ENCODE results near the gene NTM.

DNA sequence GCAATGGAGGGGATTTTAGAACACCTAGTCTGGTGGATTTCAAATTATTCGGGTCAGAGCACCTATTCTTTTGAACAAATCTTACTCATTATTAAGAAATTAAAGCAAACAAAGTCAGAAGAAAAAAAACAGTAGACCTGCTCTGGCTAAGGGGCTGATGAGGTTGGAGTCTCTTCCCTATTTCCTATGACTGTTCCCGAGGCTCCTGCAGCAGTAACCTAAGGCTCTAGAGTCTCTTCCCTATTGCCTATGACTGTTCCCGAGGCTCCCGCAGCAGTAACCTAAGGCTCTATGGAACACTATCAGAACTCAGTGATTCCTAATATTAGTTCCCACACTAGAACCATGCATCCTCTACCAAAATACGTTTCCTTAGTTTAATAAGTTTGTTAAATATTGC lies 607.9 kb downstream of the NTM start:
- TF ChIP-seq, protein P1, sequence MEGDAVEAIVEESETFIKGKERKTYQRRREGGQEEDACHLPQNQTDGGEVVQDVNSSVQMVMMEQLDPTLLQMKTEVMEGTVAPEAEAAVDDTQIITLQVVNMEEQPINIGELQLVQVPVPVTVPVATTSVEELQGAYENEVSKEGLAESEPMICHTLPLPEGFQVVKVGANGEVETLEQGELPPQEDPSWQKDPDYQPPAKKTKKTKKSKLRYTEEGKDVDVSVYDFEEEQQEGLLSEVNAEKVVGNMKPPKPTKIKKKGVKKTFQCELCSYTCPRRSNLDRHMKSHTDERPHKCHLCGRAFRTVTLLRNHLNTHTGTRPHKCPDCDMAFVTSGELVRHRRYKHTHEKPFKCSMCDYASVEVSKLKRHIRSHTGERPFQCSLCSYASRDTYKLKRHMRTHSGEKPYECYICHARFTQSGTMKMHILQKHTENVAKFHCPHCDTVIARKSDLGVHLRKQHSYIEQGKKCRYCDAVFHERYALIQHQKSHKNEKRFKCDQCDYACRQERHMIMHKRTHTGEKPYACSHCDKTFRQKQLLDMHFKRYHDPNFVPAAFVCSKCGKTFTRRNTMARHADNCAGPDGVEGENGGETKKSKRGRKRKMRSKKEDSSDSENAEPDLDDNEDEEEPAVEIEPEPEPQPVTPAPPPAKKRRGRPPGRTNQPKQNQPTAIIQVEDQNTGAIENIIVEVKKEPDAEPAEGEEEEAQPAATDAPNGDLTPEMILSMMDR (IDR thresholded peaks at IDR 0.05): no peak
- TF ChIP-seq POLR2A (IDR thresholded peaks at IDR 0.05): no peak
